HepG2 (cell line): Measurements from ENCODE around the gene CABLES2. TPM values are rescaled to one million over a fixed set of nuclear protein-coding genes. Genes with fewer than 3 reads are reported as not detected.

Experiments
- ATAC-seq: fragments of 200-7000 bp; cut with Tn5 transposase; 3 replicates; pipeline ENCODE4 v1.9.1; 2020; ENCODE audit warnings: mild to moderate bottlenecking, moderate library complexity
- BruUV-seq: library from RNA; stranded (reverse); fragments of 400-500 nt; replicated peaks from 2 replicates; lab custom pipeline; 2021; lab: Mats Ljungman, UMichigan
- CTCF ChIA-PET: fragments of 300-600 bp; formaldehyde crosslinking; extraction: SDS; loops from one replicate; lab custom pipeline; 2021; ENCODE audit warnings: low total read pairs, inconsistent platforms, low intra/inter-chr PET ratio; lab: Yijun Ruan, JAX
- POLR2A ChIA-PET: fragments of 350-600 bp; sonication (Branson Sonifier 250); formaldehyde crosslinking; loops from one replicate; lab custom pipeline; 2020; ENCODE audit warnings: antibody characterized with exemption, inconsistent platforms; lab: Yijun Ruan, JAX
- DNase-seq: peaks from one replicate; pipeline ENCODE4 v3.0.0-alpha.2; 2015; ENCODE audit warnings: low spot score
- FAIRE-seq: peaks from 3 replicates; lab custom pipeline; 2011; peaks lifted over from hg19 to GRCh38; lab: Jason Lieb, UNC
- H2AFZ ChIP-seq: one replicate; pipeline ENCODE4 v1.6.1; 2011; ENCODE audit warnings: low read length, inconsistent platforms
- H3K27ac ChIP-seq: fragments of 300-600 bp; 3 replicates; pipeline ENCODE4 v1.8.0; 2011; ENCODE audit warnings: mixed run types, mild to moderate bottlenecking, mixed read lengths, low read length, inconsistent platforms; ENCODE audit not compliant: insufficient read depth; ENCODE audit errors: extremely low read length
- H3K27me3 ChIP-seq, 2 experiments: fragments of 200-600 bp in 1 of 2; 2 replicates in 1 of 2; 3 replicates in 1 of 2; pipeline versions ENCODE4 v1.6.0 to v1.8.0; 2011; ENCODE audit warnings: low read length in 2 of 2, mild to moderate bottlenecking in 2 of 2, moderate library complexity in 2 of 2, inconsistent platforms in 1 of 2; ENCODE audit not compliant: insufficient read depth in 2 of 2, control insufficient read depth in 1 of 2
- H3K36me3 ChIP-seq, 2 experiments: fragments of 200-600 bp in 1 of 2; replicated peaks in 1 of 2; 2 replicates in 1 of 2; 3 replicates in 1 of 2; pipeline versions ENCODE4 v1.5.1 to v1.8.0; 2011; ENCODE audit warnings: low read length in 2 of 2, inconsistent platforms in 1 of 2; ENCODE audit not compliant: insufficient read depth in 2 of 2, control insufficient read depth in 1 of 2
- H3K4me1 ChIP-seq: 2 replicates; pipeline ENCODE4 v1.5.1; 2012; ENCODE audit warnings: low read length, inconsistent platforms; ENCODE audit not compliant: insufficient read depth
- H3K4me2 ChIP-seq: 2 replicates; pipeline ENCODE4 v1.6.0; 2011; ENCODE audit warnings: low read depth, low read length, inconsistent platforms
- H3K4me3 ChIP-seq, 3 experiments: fragments of 200-600 bp in 1 of 3; sonication (generic), shearing (Covaris generic) in 1 of 3; replicated peaks in 1 of 3; 2 replicates each; pipeline ENCODE4 v1.5.1; 2011 to 2016; ENCODE audit warnings: low read length in 3 of 3, inconsistent platforms in 2 of 3, low read depth in 2 of 3, mild to moderate bottlenecking in 2 of 3, control low read depth in 1 of 3, mixed read lengths in 1 of 3; ENCODE audit not compliant: insufficient read depth in 1 of 3
- H3K79me2 ChIP-seq: one replicate; pipeline ENCODE4 v1.6.1; 2011; ENCODE audit warnings: low read length, inconsistent platforms; ENCODE audit not compliant: insufficient read depth
- H3K9ac ChIP-seq: 2 replicates; pipeline ENCODE4 v1.6.0; 2011; ENCODE audit warnings: mild to moderate bottlenecking, low read depth, low read length, inconsistent platforms; ENCODE audit not compliant: insufficient read depth
- H3K9me3 ChIP-seq: 2 replicates; pipeline ENCODE4 v1.5.1; 2012; ENCODE audit warnings: mild to moderate bottlenecking, low read length
- H4K20me1 ChIP-seq: 2 replicates; pipeline ENCODE4 v1.6.0; 2011; ENCODE audit warnings: inconsistent platforms, mild to moderate bottlenecking, low read length, moderate library complexity; ENCODE audit not compliant: insufficient read depth
- CBX1 ChIP-seq: IDR thresholded peaks from one replicate; pipeline ENCODE4 v1.6.1; 2016; ENCODE audit warnings: antibody characterized with exemption, low read depth
- ESRRA ChIP-seq: sonication (generic); formaldehyde crosslinking; IDR thresholded peaks from 2 replicates; pipeline ENCODE4 v1.5.1; 2020; ENCODE audit warnings: mild to moderate bottlenecking, low read depth, missing genetic modification reagents
- MATR3 ChIP-seq: sonication (generic); formaldehyde crosslinking; IDR thresholded peaks from 2 replicates; pipeline ENCODE4 v1.4.0; 2020; ENCODE audit warnings: missing genetic modification reagents
- MED8 ChIP-seq: sonication (generic); formaldehyde crosslinking; IDR thresholded peaks from 2 replicates; pipeline ENCODE4 v1.8.1; 2023; ENCODE audit warnings: mild to moderate bottlenecking, missing genetic modification reagents; ENCODE audit not compliant: insufficient replicate concordance
- MTF1 ChIP-seq: sonication (generic); formaldehyde crosslinking; IDR thresholded peaks from 2 replicates; pipeline ENCODE4 v1.5.0; 2020; ENCODE audit warnings: missing genetic modification reagents
- NFYB ChIP-seq: sonication (generic); formaldehyde crosslinking; IDR thresholded peaks from 2 replicates; pipeline ENCODE4 v1.4.0; 2020; ENCODE audit warnings: missing genetic modification reagents
- RXRA ChIP-seq: sonication (generic); formaldehyde crosslinking; IDR thresholded peaks from 2 replicates; pipeline ENCODE4 v1.5.1; 2020; ENCODE audit warnings: missing genetic modification reagents
- SAFB2 ChIP-seq: sonication (generic); formaldehyde crosslinking; IDR thresholded peaks from 2 replicates; pipeline ENCODE4 v1.5.1; 2020; ENCODE audit warnings: missing genetic modification reagents, low read depth, mild to moderate bottlenecking, borderline replicate concordance
- TARDBP ChIP-seq: sonication (generic); formaldehyde crosslinking; IDR thresholded peaks from 2 replicates; pipeline ENCODE4 v1.8.0; 2022; ENCODE audit warnings: mild to moderate bottlenecking, missing genetic modification reagents
- XRCC5 ChIP-seq: fragments of 200-400 bp; formaldehyde crosslinking; optimal IDR thresholded peaks from 2 replicates; pipeline ENCODE3; 2017; ENCODE audit warnings: mild to moderate bottlenecking, low read length
- YEATS4 ChIP-seq: sonication (generic); formaldehyde crosslinking; IDR thresholded peaks from 2 replicates; pipeline ENCODE4 v1.4.0; 2020; ENCODE audit warnings: missing genetic modification reagents, borderline replicate concordance
- ZBTB7A ChIP-seq: sonication (generic); formaldehyde crosslinking; IDR thresholded peaks from 2 replicates; pipeline ENCODE4 v1.8.0; 2022; ENCODE audit warnings: mild to moderate bottlenecking, missing genetic modification reagents
- ZKSCAN1 ChIP-seq: fragments of 150-350 bp; IDR thresholded peaks from 2 replicates; pipeline ENCODE4 v1.6.1; 2014; ENCODE audit warnings: low read length
- ZNF564 ChIP-seq: sonication (generic); formaldehyde crosslinking; IDR thresholded peaks from 2 replicates; pipeline ENCODE4 v1.8.1; 2023; ENCODE audit warnings: mild to moderate bottlenecking, missing genetic modification reagents
- ZNF772 ChIP-seq: sonication (generic); formaldehyde crosslinking; IDR thresholded peaks from 2 replicates; pipeline ENCODE4 v1.5.0; 2020; ENCODE audit warnings: mild to moderate bottlenecking, missing genetic modification reagents
- ZNF792 ChIP-seq: IDR thresholded peaks from 2 replicates; pipeline ENCODE4 v1.6.1; 2016
- WGBS: methylation state at CpG from one replicate; pipeline ENCODE4 v1.1.6; 2017; ENCODE audit warnings: low lambda C conversion rate; 5-methylcytosine and 5-hydroxymethylcytosine counted together
- in situ Hi-C: cut with HindIII; loops from 2 replicates; pipeline ENCODE4 v1.10.0; 2017; ENCODE audit warnings: low pct_unique_long_range_greater_than_20kb; ENCODE audit not compliant: extremely low pct_ligation_motif_present
- intact Hi-C: fragments of 100-400 bp; cut with micrococcal nuclease; formaldehyde crosslinking; loops from one replicate; pipeline ENCODE4 v1.10.0; 2022; ENCODE audit not compliant: unreplicated experiment
- polyA plus RNA-seq, 8 experiments: library from polyadenylated mRNA; depleted of rRNA in 3 of 8; stranded (reverse) in 7 of 8; unstranded in 1 of 8; fragments of >200 nt; fragmentation: Illumina TruSeq in 4 of 8; extraction: Trizol in 4 of 8; gene quantifications; 2 replicates each; pipeline versions ENCODE4 v1.2.1 to v1.2.3, GENCODE V29; 2011 to 2016; ENCODE audit warnings: low read depth in 4 of 8, missing spikeins in 1 of 8, mixed read lengths in 1 of 8; ENCODE audit not compliant: insufficient read depth in 1 of 8
- total RNA-seq, 5 experiments: library from RNA; depleted of rRNA; stranded (reverse); fragments of >200 nt; fragmentation: Illumina TruSeq; extraction: Trizol; gene quantifications; 2 replicates each; pipeline ENCODE4 v1.2.3, GENCODE V29; 2016; ENCODE audit warnings: low read depth in 1 of 5
- TF ChIP-seq, protein P1 (sequence below): sonication (generic); formaldehyde crosslinking; IDR thresholded peaks from 2 replicates; pipeline ENCODE4 v1.5.1; 2020; ENCODE audit warnings: missing genetic modification reagents, mild to moderate bottlenecking, borderline replicate concordance
- TF ChIP-seq, protein P2 (sequence below): sonication (generic); formaldehyde crosslinking; IDR thresholded peaks from 2 replicates; pipeline ENCODE4 v1.4.0; 2020; ENCODE audit warnings: missing genetic modification reagents, borderline replicate concordance
- TF ChIP-seq, protein P3 (sequence below): sonication (generic); formaldehyde crosslinking; IDR thresholded peaks from 2 replicates; pipeline ENCODE4 v1.4.0; 2020; ENCODE audit warnings: mild to moderate bottlenecking, missing genetic modification reagents

CABLES2 gene
- total and polyA plus RNA-seq, 2 of the 13 experiments (the other 11 are each of a cell fraction or from before 2014, with no cell fraction given), result 5.2 to 9.7 TPM

DNA sequence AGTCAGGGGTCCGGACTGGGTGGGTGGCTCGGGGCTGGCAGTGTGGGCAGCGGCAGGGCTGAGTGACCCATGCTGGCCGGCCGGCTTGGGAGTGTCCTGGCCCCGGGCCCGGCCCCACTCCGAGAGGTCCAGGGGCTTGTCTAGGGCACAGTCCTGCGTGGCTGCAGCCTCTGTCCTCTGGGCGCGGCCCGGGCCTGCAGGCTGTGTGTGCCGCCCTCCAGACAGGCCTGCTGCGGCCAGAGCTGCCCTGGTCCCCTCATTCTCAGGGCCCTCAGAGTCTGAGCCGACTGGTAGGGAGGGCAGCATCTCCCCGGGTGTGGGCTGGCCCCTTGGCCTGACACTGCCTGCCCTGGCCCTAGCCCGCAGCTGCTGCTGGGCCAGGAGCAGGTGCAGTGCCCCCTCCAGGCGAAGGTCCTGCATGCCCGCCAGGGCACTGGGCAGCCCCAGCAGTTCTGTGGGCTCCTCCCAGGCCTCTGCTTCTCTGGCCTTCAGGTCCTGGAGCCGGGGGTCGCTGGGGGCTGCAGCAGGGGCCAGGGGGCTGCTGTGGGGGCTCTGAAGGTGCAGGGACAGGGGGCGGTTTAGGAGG lies 6.9 kb upstream of the CABLES2 start:
- FAIRE-seq, result no peak
- peaks cover 47% of the 10 kb centered on the region for H3K4me1 ChIP-seq
- H3K4me2 ChIP-seq, result no peak overlapping the region
- H3K79me2 ChIP-seq, result no peaks in the 10 kb centered on the region
- no TSS peak for BruUV-seq
- in situ Hi-C loops (loop anchor here (5.0 kb wide), 1 partner anchor 78 kb away; no protein-coding TSS in a partner anchor), intact Hi-C loops (loop anchor here (5.0 kb wide), 2 partner anchors 73 to 203 kb away; no protein-coding TSS in a partner anchor)
- no peak overlapping the region for H2AFZ ChIP-seq
- ATAC-seq, result peak; percentile 46
- no peaks in the 10 kb centered on the region for H3K36me3 ChIP-seq
- ChIA-PET POLR2A (interaction anchor here (0.6 kb wide), 1 partner anchor 409 kb away, joined by 3 read pairs; no protein-coding TSS in a partner anchor), CTCF (no interaction called here)
- DNase-seq, result no peak
- no peak overlapping the region for H3K9ac ChIP-seq
- H4K20me1 ChIP-seq, result no peaks in the 10 kb centered on the region
- no peak overlapping the region for H3K4me3 ChIP-seq
- H3K27ac ChIP-seq, result no peak overlapping the region
- no peaks in the 10 kb centered on the region for H3K9me3 ChIP-seq
- 34% methylated on average over 13 of the region's 22 CpGs for WGBS
- peaks cover 13 to 52% of the 10 kb centered on the region in 2 experiments; a peak in 4 of 5 replicates for H3K27me3 ChIP-seq
- no peak for TF ChIP-seq NFYB
- 0 out of 2 replicates have a peak, but pooled peaks have one; percentile 13 for TF ChIP-seq YEATS4
- TF ChIP-seq MED8 (CRISPR knock-in tag), result peak; percentile 16
- TF ChIP-seq, protein P1, sequence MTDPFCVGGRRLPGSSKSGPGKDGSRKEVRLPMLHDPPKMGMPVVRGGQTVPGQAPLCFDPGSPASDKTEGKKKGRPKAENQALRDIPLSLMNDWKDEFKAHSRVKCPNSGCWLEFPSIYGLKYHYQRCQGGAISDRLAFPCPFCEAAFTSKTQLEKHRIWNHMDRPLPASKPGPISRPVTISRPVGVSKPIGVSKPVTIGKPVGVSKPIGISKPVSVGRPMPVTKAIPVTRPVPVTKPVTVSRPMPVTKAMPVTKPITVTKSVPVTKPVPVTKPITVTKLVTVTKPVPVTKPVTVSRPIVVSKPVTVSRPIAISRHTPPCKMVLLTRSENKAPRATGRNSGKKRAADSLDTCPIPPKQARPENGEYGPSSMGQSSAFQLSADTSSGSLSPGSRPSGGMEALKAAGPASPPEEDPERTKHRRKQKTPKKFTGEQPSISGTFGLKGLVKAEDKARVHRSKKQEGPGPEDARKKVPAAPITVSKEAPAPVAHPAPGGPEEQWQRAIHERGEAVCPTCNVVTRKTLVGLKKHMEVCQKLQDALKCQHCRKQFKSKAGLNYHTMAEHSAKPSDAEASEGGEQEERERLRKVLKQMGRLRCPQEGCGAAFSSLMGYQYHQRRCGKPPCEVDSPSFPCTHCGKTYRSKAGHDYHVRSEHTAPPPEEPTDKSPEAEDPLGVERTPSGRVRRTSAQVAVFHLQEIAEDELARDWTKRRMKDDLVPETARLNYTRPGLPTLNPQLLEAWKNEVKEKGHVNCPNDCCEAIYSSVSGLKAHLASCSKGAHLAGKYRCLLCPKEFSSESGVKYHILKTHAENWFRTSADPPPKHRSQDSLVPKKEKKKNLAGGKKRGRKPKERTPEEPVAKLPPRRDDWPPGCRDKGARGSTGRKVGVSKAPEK, result no peak
- no peak for TF ChIP-seq ZKSCAN1
- no peak for TF ChIP-seq CBX1
- 0 out of 2 replicates have a peak, but pooled peaks have one; percentile 63 for TF ChIP-seq ZNF772 (CRISPR knock-in tag)
- TF ChIP-seq RXRA (CRISPR knock-in tag), result 0 out of 2 replicates have a peak, but pooled peaks have one; percentile 10
- 0 out of 2 replicates have a peak, but pooled peaks have one; percentile 28 for TF ChIP-seq ZNF564 (CRISPR knock-in tag)
- no peak for TF ChIP-seq MTF1 (CRISPR knock-in tag)
- TF ChIP-seq, protein P2, sequence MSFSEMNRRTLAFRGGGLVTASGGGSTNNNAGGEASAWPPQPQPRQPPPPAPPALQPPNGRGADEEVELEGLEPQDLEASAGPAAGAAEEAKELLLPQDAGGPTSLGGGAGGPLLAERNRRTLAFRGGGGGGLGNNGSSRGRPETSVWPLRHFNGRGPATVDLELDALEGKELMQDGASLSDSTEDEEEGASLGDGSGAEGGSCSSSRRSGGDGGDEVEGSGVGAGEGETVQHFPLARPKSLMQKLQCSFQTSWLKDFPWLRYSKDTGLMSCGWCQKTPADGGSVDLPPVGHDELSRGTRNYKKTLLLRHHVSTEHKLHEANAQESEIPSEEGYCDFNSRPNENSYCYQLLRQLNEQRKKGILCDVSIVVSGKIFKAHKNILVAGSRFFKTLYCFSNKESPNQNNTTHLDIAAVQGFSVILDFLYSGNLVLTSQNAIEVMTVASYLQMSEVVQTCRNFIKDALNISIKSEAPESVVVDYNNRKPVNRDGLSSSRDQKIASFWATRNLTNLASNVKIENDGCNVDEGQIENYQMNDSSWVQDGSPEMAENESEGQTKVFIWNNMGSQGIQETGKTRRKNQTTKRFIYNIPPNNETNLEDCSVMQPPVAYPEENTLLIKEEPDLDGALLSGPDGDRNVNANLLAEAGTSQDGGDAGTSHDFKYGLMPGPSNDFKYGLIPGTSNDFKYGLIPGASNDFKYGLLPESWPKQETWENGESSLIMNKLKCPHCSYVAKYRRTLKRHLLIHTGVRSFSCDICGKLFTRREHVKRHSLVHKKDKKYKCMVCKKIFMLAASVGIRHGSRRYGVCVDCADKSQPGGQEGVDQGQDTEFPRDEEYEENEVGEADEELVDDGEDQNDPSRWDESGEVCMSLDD, result no peak
- TF ChIP-seq ZNF792 (CRISPR knock-in tag), result no peak
- TF ChIP-seq MATR3, result 0 out of 2 replicates have a peak, but pooled peaks have one; percentile 40
- TF ChIP-seq SAFB2, result no peak
- TF ChIP-seq, protein P3, sequence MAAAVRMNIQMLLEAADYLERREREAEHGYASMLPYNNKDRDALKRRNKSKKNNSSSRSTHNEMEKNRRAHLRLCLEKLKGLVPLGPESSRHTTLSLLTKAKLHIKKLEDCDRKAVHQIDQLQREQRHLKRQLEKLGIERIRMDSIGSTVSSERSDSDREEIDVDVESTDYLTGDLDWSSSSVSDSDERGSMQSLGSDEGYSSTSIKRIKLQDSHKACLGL (CRISPR knock-in tag), result peak; percentile 40; the same call in 1 of the 2 replicates
- TF ChIP-seq ESRRA, result no peak
- no peak for TF ChIP-seq TARDBP (CRISPR knock-in tag)
- peak; percentile 33; the same call in 1 of the 2 replicates for TF ChIP-seq ZBTB7A
- TF ChIP-seq XRCC5, result peak; percentile 60
